ENCODE measurements around the gene PKNOX1.
"Not testable (repeated sequence)": the region's sequence is repeated elsewhere in the genome, so short reads cannot be mapped to it uniquely, and the experiment has no call there.

PKNOX1 gene

DNA sequence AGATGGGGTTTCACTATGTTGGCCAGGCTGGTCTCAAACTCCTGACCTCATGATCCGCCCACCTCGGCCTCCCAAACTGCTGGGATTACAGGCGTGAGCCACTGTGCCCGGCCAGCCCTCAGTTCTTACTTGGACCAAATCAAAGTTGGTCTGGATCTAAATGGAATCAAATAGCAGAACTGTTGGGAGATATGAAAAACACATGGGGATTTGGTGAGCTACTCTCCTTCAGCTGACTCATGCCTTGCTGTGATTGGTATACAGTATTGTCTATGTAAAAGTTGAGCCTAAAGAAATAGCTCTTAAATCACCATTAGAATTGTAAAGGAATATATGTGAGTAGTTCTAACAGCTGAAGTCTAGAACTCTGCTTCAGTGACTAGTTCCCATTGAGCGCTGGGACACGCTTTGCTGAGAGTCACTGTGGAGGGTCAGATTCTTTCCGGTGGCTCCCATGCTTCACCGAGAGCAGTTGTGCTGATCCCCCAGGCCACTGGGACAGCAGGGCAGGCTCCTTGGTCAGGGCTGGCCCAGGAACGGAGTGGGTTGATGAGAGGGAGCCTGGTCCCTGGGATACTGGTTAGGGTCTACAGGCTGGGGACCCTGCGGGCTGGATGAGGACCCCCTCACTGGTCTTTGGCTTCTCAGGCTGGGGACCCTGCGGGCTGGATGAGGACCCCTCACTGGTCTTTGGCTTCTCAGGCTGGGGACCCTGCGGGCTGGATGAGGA, 14.0 kb downstream of the PKNOX1 start:
- peak; percentile 16 for DNase-seq

DNA sequence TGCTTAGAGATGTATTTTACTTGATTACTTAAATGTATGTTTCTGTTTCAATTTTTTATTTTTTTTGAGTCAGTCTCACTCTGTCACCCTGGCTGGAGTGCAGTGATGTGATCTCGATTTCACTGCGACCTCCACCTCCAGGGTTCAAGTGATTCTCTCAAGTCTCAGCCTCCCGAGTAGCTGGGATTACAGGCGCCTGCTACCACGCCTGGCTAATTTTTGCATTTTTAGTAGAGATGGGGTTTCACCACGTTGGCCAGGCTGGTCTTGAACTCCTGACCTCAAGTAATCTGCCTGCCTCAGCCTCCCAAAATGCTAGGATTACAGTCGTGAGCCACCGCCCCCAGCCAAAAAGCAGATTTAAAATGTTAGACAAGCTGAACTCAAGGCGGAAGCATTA, 15.0 kb downstream of the PKNOX1 start:
- not testable (repeated sequence) for DNase-seq

DNA sequence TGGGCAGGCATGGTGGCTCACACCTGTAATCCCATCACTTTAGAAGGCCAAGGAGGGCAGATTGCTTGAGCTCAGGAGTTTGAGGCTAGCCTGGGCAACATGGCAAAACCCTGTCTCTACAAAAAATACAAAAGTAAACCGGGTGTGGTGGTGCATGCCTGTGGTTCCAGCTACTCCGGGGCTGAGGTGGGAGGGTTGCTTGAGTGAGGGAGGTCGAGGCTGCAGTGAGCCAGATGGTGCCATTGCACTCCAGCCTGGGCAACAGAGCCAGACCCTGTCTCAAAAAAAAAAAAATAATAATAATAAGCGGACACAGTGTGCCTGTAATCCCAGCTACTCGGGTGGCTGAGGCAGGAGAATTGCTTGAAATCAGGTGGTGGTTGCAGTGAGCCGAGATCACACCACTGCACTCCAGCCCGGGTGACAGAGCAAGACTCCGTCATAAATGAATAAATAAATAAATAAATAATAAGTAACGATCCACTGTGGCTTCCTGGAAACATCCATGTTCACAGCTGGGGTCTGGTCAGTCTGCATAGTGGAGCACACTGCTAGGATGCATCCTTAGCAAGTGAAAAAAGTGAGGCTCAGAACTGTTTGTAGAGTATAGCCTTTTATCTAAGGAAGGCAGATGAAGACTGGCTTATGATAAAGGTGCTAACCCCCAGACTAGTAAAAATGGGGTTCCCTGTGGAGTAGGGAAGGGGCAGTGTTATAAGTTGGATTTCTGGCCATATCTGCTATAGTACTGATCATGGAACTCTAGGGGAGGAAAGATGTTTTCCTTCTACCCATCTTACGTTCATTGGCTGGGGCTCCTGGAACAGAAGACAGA, 15.7 kb downstream of the PKNOX1 start:
- DNase-seq, result no peak

DNA sequence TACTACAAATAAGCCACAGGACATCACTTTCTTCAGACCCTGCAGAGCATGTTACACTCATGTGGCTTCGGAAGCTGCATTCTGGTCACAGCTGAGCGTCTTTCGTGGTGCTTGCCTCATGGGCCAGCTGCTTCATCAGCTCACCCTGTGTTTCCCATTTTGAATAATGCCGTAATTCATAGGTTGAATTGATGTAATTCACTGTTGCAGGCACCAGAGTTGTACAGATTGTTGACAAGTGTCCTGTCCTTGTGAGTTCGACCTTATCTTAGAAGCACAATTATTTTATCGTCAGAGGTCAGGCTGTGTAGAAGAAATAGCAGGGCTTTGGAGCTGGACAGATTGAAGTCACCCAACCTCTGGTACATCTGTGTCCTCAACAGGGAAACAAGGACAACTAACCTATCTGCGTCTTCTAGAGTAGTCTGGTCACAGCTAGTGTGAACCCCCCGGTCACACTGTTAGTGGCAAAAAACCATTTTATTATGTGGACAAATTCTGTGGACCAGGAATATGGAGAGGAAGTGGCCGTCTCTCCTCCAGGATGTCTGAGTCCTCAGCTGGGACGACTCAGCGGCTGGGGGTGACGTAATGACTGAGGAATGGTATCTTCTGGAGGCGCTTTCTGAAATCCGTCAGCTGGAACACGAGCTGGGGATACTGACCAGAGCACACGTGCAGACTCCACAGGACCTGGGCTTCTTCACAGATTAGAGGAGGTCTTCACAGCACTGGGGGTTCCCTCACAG, 17.8 kb downstream of the PKNOX1 start:
- no peak for DNase-seq

DNA sequence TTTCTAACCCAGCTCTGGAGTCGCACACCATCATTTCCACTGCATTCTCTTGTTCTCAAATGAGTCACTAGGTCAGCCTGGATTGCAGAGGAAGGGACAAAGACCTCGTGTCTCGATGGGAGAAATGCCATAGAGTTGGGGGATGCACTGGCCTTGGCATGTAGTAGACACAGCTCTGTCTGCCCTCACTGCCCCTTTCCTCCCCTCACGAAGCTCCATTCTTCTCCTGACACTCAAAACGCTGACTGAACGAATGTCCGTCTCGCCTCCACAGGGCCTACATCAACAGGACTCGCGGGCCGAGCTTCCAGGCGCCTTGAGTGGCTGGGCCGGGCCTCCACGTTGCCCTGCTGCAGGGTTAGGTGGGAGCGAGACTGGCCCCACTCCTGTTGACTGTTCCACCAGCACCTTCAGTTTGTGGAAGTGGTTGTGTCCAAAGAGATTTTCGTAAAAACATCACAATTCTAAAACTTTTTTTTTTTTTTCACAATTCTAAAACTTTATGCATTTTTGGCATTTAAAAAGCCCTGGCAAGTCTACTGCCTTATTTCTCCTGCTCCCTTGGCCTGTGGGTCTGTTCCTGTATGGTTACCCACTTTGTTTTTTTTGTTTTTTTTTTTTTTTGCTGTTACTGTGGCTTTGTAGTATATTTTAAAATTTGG, 18.8 kb downstream of the PKNOX1 start:
- no peak for DNase-seq

DNA sequence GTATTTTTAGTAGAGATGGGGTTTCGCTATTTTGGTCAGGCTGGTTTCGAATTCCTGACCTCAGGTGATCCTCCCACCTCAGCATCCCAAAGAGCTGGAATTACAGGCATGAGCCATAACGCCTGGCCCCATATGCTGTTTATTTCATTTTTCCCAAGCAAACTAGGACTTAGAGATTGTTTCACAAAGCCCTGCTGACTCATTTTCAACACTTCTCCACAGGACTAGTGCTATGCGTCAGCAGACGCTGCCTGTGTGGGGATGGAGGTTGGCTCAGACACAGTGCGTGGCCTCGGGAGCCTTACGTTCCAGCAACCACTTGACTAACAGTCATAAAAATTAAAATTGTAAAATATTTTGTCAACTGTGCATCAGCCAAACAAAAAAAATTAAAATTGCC, 22.7 kb downstream of the PKNOX1 start:
- no peak for DNase-seq

DNA sequence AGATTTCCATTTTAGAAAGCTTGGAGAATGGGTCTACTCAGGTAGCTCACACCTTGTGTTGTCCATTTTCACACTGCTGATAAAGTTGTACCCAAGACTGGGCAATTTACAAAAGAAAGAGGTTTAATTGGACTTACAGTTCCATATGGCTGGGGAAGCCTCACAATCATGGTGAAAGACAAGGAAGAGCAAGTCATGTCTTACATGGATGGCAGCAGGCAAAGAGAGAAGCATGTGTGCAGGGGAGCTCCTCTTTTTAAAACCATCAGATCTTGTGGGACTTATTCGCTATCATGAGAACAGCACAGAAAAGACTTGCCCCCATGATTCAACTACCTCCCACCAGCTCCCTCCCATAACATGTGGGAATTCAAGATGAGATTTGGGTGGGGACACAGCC, 23.6 kb downstream of the PKNOX1 start:
- DNase-seq, result not testable (repeated sequence)

DNA sequence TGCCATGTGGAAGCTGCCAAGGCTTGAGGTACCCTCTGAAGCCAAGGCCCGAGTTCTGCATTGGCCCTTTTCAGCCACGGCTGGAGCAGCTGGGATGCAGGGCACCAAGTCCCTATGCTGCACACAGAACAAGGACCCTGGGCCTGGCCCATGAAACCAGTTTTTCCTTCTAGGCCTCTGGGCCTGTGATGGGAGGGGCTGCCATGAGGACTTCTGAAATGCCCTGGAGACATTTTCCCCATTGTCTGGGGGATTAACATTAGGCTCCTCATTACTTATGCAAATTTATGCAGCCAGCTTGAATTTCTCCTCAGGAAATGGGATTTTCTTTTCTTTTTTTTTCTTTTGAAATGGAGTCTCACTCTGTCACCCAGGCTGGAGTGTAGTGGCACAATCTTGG, 24.8 kb downstream of the PKNOX1 start:
- DNase-seq, result not testable (repeated sequence)

DNA sequence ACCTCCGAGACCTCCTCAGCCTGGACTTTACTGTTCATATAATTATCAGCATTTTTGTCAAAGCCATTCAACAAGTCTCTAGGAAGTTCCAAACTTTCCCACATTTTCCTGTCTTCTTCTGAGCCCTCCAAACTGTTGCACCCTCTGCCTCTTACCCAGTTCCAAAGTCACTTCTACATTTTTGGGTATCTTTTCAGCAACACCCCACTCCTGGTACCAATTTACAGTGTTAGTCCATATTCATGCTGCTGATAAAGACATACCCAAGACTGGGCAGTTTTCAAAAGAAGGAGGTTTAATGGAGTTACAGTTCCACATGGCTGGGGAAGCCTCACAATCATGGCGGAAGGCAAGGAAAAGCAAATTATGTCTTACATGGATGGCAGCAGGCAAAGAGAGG, 25.7 kb downstream of the PKNOX1 start:
- DNase-seq, result not testable (repeated sequence)

DNA sequence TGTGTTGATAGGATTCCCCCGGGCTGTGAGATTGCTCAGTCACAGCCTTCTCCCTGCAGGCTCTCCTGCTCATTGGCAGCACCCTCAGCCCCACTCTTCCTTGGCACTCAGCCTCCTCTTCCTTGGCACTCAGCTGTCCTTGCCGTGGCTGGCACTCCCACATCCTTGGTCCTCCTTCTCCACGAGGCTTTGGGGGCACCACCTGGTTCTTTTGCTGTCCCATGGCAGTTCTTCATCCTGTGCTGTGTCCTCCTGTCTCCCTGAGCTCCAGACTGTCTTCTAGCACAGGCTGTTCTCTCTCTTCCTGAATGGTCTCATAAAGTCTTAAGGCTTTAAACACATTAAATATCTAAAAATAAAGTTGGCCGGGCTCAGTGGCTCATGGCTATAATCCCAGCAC, 27.0 kb downstream of the PKNOX1 start:
- DNase-seq, result no peak

DNA sequence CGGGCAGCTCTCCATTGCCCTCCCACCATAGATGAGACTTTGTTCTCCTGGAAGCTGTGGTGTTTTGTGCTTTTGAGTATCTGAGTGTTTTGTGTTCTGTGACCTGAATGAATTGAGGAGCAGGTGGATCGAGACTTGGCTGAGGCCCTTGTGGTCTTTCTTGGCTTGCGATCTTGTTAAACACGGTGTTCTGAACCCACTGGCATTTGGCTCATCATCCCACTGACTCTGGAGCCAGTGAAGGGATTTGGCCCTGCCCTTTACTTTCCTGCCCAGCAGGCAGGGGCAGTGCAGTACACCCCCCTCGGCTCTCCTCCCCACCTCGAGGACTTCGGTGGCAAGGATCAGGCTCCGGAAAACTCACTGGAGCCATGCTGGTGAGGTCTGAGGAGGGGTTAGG, 30.6 kb downstream of the PKNOX1 start:
- no peak for DNase-seq

DNA sequence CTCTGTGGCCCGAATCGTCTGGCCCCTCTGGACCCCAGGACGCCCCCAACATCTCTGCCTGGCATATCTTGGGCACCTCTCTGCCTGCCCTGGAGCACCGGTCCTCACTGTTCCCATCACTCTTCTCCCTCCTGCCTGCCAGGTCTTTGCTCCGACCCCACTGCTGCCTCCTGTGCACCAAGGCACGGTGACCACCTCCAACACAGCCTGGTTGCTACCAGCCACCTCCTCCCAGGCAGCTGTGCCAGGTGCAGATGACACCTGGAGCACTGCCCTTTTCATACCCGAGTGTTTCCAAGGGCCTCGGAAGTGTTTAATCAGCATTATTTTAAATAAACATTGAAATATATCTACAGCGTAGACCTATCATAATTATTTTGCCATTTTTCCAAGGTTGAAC, 31.3 kb downstream of the PKNOX1 start:
- DNase-seq, result no peak

DNA sequence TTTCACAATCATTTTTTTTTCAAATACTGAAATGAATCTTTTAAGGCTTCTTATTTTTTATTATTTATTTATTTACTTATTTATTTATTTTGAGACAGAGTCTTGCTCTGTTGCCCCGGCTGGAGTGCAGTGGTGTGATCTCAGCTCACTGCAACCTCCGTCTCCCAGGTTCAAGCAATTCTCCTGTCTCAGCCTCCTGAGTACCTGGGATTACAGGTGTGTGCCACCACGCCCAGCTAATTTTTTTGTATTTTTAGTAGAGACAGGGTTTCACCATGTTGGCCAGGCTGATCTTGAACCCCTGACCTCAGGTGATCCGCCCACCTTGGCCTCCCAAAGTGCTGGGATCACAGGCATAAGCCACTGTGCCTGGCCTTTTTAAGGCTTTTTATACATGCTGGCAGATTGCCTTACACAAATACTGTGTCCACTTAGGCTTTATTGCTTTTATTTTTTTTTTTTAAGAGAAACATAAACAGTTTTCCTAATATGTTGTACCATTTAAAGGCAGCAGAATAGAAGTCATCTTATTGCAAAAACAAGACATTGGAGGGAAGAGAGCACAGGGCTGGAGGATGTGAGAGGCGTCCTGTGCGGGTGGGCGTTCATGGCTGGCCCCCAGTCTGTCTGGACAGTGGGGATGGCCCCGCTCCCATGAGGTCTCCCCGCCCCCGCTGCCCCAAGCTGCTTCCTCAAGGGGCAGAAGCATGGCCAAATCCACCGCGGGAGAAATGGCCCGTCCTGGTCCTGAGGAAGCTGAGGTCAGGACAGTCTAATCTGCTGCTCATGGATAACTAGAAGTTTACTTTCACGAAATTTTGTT, 31.9 kb downstream of the PKNOX1 start:
- DNase-seq, result not testable (repeated sequence)

DNA sequence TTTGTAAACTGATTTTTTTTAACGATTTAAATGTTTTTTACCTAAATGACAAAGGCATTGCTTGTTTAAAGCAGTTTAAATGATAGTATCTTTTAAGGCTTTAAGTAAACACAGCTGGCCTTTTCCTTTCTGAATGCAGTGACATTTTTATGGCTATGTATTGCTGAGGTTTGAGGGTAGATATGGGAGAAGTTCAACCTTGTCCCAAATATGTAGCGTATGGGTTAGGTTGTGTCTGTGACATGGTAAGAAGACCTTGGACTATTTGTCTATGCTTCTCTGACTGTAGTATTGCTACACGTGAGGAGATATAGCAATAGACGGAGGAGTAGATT, 32.5 kb downstream of the PKNOX1 start:
- DNase-seq, result no peak

DNA sequence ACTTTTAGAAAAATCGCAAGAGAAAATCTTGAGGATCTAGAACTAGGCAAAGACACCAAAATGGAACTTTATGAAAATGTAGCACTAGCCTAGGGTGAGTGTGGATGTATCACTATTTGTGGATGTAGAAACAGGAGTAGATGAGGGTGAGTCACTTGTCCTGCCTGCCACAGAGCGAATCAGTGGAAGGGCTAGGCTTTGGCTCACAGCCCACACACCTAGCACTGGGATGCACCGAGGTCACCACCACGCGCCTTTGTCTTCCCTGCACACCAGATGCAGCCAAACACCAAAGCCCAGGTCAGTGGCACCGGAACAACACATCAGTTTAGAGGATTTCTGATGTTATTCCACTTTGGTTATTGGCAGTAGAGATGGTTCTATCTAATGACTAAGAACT, 38.2 kb downstream of the PKNOX1 start:
- no peak for DNase-seq

DNA sequence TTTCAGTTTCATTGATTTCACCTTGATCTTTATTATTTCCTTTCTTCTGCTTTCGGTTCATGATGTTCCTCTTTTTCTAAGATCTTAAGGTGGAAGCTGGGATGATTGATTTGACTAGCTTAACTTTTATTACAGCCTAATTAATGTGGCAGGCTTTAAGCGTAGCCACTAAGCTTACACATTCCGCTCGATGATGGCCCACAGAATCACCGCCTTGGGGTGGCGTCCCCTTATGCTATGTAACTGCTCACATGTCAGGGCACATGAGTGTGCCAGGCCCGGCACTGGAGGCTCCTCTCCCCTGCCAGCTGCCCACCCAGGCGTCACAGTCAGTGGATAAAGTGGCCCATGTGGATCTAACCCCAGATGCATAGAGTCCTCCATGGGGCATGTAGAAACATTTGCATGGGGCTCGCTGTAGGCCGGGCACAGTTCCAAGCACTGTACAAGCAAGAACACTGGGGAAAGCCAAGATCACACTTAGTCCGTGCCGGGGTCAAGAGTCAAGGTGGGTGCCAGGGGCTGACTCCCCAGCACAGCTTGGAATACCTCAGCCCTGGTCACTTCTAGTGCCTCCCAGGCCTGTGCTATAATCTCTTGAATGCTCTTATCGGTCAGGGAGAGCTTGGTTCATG, 41.7 kb downstream of the PKNOX1 start:
- DNase-seq, result no peak

DNA sequence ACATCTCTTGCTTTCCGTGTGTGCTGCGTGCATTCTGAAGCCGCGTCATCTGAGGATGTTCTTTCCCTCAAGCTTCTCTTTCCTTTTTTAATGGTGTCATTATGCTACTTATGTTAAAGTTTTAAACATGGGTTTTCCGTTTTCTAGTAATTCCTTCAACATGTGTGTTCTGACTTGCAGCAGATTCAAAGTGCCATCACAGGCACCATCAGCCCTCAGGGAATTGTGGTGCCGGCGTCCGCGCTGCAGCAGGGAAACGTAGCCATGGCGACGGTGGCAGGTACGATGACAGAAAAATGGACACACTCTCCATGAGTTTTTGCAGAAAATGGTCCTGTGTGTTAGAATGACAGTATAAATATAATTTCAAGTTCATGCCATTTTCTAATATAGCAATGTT, 42.4 kb downstream of the PKNOX1 start:
- no peak for DNase-seq

DNA sequence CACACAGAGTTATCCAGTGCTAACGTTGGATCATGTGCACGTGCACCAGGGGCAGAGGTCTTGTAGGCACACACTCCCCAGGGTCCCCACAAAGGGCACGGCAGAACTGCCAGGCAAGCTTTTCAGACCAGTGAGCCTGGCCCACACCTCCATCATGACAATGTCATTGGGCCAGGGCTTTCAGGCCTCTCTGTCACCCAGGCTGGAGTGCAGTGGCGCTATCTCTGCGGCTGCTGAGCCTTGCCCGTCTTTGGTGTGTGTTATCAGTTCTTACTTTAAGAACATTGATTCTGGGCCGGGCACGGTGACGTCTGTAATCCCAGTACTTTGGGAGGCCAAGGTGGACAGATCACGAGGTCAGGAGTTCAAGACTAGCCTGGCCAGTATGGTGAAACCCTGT, 44.2 kb downstream of the PKNOX1 start:
- no peak for DNase-seq

DNA sequence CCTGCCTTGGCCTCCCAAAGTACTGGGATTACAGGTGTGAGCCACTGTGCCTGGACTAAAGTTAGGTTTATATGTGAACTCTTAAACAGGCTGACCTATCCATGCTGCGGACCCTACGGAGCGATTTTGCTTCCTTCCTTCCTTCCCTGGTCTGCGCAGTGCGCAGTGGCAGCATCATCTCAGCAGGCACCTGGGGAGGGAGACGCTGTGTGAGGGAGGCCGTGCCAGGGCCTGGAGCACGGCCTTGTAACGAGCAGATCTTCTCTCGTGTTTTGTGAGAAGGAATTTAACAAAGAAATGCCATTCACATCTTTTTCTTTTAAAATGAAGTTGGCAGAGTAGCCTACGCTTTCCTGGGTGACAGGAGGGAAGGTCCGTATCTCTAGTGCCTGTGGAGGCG, 45.8 kb downstream of the PKNOX1 start:
- no peak for DNase-seq

DNA sequence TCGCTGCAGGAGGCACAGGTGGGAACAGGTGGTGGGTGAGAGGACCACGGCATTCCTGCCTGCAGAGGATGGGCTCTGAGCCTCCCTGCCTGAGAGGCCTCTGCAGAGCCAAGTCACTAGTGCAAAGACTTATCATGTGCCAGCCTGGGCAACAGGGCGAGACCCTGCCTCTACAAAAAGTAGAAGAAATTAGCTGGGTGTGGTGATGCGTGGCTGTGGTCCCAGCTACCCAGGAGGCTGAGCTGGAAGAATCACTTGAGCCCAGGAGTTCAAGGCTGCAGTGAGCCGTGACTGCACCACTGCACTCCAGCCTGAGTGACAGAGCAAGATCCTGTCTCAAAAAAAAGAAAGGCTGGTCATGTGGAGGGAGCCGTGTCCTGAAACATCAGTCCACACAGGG, 46.4 kb downstream of the PKNOX1 start:
- no peak for DNase-seq

DNA sequence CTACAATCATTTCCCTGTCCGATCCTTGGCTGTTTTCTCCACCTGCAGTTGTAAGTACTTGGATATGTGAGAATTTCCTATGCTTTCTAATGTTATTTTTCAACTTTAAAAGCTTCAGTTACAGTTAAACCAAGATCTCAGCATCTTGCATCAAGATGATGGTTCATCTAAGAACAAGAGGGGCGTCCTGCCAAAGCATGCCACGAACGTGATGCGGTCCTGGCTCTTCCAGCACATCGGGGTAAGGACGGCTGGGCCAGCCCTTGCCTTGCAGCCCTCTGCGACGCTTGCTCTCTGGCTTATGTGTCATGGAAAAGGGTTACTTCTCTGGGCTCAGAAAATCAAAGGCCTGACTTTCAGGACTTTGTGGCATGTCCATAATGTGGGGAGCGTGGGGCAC, 46.8 kb downstream of the PKNOX1 start:
- DNase-seq, result no peak
